NCI-H510A treated with DMSO at 0.1 percent for 48 hours (cell line): ENCODE data around the gene PDLIM1.

Source experiments
- DNase-seq: peaks from one replicate; lab custom pipeline; 2025; lab: John Stamatoyannopoulos, UW

PDLIM1 gene, protein sequence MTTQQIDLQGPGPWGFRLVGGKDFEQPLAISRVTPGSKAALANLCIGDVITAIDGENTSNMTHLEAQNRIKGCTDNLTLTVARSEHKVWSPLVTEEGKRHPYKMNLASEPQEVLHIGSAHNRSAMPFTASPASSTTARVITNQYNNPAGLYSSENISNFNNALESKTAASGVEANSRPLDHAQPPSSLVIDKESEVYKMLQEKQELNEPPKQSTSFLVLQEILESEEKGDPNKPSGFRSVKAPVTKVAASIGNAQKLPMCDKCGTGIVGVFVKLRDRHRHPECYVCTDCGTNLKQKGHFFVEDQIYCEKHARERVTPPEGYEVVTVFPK

DNA sequence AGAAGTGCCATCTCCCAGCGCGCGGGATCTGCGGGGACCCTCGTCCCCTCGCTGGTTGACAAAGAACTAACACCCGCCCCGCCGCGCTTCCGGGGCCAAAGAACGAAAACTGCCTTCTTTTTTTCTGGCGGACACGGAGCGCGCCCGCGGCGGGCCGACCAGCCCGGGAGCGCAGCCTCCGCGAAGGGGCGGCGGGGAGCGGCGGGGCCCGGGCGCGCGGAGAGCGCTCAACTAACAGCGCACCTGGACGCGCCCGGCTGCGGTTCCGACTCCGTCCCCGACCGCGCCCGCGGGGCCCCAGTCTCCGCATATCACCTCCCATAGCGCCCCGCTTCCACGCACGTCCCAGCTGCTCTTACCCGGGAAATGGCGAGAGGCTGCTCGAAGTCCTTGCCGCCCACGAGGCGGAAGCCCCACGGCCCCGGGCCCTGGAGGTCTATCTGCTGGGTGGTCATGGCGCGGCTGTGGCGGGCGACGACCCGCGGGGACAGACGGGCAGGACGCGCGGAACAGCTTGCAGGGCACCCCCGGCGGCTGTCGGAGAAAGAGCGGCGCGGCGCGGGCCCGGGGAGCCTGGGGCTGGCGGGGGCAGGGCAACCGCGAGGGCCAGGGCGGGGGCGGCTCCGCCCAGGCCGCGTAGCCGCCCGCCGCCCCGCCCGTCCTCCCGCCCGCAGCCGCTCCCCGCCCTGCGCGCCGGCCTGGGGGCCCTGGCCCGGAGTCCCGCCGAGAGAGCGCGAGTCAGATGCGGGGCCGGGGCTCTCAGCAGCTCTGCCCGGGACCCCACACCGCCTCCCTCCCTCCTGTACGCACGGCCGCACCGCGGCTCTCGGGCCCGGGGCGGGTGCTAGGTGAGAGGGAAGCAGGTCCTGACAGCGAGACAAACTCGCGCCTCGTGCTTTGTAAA lies at the start of gene PDLIM1:
Gene PDLIM1, minus strand, starts transcription at position 543 of the 904 bp plus-strand sequence. Its CDS starts 88 bp downstream, at position 455.
- peak; percentile 67 for DNase-seq

DNA sequence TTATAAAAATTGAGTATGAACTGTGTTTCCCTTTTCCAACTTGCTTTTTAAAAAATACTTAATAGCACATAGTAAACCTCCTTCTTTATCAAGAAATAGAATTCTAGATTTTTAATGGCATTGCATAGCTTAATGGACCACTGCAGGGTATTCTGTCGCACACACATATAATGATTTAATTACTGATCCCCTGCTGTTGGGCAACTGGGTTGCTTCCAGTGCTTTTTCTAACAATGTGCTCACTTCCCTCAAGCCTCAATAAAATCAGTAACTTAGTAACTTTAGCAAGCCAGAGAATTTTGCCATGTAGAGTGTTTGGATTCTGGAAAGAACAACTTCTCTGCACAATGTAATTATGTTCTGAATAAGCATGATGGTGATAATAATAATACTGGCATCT lies 49.1 kb upstream of the PDLIM1 start:
- no peak for DNase-seq

DNA sequence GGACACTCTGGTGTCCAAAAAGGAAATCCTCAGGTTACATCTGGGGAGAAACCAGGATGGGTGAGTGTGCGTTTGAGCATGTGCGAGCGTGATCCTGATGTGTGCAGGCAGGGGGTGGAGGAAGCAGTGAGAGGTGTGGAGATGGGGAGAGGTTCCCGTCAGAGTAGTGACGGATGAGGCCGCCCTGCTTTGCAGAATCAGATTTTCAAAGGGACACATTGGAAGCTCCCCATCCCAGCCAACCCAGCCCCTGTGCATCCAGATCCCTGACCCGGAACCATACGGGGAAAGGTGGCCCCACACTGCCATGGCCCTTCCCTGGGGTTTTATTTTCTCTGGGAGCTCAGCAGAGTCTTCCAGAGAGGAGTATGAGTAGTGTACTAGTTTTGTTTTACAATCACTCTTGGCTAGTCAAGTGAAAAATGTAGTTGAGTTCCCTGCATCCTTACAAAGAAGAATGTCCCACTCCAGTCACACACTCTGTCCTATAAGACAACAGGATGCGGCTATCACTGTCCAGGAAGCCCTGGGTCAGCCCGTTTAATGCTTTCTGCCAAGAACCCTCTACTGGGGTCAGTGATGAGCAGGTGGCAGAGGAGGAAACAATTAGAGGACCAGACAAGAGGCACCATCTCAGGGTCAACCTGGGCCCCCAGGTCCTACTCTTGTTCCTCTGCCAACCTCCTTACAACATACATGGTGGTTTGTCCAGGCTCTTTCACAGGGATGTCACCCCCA lies 46.8 kb upstream of the PDLIM1 start:
- no peak for DNase-seq

DNA sequence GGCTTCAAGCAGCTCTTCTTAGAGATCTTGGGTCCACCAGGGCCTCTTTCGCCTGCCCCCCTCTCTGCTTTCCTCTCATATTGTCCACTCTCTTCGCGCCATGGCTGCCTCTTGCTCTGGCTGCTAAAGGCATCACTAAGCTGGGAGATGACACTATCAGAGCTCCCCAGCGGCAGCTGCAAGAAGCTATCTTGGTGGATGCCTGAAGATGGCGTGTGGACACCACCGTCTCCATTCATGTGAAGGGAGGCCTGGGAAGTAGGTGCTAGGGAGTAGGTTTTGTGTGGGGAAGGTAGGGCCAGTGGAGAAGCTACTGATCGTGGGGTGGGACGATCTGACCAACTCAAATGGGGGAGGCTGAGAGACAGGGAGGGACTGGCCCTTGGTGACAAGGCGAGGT lies 45.9 kb upstream of the PDLIM1 start:
- DNase-seq: no peak

DNA sequence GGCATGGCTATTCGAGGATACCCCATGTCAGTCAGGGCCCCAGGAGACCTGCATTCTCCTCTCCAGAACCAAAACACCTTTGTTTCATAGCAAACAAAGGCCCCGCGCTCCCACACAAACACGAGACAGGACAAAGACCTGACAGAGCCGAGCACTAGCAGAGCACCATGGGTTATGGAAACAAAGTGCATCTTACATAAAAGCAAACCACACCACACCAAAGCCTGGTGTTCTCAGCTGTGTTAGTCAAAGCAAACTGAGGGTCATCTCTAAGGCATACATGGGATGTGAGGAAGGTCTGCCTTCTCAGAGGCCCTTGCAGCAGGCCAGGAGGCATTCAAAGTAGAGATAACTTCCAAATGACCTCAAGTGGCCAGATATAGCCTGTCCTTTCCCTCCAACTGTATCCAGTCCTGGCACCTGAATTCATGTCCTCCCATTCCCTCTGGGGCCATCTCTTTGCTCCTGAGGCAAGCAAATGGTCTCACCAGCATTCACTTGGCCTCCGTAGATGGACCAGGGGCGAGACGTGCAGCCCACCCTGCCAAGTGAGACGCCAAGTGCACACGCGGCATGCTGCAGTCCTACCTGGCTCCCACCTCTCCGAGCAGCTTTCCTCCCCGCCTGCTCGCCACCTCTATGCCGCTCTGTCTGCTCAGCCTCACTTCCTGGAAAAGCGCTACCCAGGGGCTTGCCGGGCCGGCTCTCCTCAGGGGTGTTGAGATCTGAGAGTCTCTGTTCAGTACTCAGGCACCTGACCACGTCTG lies 45.3 kb upstream of the PDLIM1 start:
- DNase-seq: no peak

DNA sequence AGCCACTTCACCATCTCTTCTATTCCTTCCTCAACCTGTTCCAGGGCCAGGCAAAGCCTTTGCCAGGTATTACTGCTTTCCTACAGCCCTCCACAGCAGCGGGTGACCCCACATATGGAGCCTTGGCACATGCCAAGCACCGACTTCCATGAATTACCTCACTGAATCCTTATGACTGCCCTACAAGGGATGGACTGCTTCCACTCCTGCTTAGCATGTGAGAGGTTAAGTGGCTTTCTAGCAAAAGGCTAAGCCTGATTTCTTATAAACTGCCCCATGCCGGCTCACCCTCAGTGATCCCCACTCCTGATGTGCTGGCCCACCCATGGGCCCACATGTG lies 44.0 kb upstream of the PDLIM1 start:
- no peak for DNase-seq

DNA sequence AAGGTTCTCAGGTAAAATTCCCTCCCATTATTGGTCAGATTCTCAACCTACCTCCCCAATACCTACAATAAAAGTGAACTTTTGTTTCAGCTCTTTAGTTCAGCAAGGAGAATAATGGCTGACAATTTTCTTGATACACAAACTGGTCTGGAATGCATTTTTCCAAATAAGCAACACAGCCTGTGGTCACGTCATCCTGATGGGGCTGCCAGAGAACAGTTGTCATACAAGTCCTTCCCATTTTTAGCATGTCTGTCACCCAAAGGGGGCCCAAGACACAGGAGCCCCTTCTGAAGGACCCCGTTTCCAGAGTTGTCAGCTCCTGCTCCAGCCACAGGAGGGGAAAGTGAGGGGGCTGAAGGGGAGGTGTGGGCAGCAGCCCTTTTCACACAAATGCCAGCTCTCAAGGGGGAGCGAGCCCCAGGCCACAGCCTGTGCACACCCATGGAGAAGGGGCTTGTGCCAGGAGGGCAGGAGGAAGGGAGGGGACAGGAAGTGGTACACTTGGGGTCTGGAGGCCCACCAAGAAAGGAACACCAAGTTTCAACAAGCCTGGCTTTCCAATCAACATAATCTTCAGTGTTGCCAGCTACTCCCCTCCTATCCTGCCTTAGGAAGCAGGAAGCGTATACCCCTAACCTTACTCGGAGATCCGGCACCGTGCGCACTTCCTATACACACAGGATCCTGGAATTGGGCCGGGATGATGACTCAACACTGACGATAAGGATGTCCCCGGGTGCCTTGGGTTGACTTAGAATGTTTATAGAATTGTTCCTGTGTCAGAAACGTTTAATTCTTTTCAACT lies 43.4 kb upstream of the PDLIM1 start:
- DNase-seq: no peak

DNA sequence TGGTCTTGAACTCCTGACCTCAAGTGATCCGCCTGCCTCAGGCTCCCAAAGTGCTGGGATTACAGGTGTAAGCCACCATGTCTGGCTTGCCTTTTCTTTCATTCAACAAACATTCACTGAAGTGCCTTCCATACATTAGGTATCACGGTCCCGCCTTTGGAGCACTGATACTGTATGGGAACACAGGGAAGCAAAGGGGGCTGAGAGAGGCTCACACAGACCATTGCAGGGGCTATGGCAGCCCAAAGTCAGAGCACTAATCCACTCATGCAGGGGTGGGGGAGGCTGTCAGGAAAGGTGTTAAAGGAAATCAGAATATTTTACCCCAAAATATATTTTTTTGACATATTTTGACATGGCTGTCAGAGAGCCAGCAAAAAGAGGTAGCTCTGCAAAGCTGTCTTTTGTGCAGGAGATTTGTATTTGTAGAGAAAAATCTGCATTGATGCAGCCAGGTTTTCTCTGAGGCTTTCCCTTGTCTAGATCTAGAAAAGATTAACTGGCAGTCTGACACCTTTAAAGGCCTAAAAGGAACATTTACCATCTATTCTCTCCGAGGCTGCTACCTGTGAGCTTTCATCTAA lies 42.0 kb upstream of the PDLIM1 start:
- no peak for DNase-seq

DNA sequence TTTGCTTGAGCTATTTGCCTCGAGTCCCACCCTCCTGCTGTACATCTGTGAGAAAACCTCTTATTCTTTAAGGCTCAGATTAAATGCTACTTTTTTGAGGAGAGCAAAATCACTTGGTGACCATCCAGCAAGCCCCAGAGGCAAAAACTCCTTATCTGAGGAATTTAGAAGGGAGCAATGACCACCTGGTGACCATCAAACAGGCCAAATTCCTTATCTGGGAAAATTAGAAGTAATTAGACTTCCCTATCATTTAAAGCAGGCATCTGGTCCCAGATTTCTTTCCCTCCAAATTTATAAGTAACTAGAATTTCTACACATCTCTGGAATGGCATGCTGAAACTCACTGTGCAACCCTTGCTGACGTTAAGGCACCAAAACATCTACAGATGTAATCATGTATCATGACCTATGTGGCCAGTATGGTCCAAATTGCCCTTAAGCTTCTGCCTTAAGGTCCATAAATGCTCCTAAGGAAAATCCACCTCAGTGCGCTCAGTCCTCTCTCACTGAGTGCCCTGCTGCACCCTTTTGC lies 40.9 kb upstream of the PDLIM1 start:
- DNase-seq: no peak

DNA sequence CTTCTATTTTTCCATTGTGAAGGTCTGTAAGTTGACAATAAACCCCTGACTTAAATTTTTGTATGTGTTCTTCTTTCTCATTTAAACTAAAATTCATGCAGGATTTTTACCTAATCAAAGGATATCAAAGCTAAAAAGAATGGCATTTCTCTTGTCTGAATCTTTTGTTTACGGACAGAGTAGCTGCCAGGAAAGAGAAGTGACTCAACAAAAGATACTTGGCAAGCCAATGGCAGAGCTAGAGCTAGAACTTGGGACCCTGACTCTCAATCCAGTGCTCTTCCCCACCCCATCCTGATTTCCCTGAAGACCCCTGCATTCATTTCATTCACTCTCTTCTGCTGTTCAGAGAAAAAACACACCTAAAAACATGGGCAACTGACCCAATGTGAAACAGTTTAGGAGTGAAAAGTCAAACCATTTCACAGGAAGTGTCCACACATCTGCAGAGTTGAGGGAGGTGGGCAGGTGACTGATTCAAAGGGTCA lies 40.2 kb upstream of the PDLIM1 start:
- DNase-seq: no peak

DNA sequence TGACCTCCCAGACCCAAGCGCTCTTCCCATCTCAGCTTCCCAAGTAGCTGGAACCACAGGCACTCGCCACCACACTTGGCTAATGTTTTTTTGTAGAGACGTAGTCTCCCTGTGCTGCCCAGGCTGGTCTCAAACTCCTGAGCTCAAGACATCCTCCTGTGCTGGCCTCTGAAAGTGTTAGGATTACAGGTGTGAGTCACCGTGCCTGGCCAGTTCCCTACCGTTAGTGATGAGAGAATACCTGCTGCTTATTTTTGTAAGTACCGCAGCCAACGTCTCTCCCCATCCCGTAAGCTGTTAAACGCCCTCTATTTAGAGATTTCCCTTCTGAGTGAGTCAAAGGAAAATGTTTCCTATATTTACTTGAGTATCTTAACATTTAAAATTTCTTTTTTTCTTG lies 38.5 kb upstream of the PDLIM1 start:
- no peak for DNase-seq

DNA sequence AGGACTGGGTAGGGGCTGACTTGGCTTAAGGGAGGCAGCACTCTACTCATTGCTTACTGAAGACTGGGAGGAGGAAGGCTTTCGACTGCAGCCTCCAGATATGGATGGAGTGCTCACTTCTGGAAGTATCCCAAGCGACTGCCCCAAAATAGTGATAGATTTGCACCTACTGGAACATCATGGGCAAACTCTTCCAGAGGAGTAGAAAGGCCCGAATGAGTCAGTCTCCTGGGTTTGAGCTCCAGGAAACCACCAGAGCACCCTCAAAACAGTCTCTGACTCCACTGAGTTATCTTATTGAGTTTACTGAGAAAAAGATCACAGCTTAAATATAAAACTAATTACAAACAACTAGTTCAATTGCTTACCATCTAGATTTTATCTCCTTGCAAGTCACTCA lies 37.2 kb upstream of the PDLIM1 start:
- DNase-seq: no peak

DNA sequence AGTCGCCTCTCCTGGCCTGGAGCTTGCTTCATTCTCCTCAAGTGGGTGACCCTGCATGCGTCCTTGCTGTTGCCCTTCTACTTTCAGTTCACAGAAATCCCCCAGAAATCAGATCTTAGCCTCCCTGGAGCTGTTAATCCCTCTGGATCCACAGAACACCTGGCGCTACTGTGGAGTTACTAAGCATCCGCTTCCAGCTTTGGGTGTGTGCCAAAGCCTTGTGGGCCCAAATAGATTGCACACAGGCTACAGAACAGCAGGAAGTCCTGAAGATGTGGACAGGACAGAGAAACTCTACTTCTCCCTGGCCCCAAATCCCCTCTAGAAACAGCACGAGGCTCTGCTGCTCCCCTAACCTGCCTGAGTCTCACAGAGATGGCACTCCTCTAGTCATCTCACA lies 36.6 kb upstream of the PDLIM1 start:
- peak; percentile 86 for DNase-seq

DNA sequence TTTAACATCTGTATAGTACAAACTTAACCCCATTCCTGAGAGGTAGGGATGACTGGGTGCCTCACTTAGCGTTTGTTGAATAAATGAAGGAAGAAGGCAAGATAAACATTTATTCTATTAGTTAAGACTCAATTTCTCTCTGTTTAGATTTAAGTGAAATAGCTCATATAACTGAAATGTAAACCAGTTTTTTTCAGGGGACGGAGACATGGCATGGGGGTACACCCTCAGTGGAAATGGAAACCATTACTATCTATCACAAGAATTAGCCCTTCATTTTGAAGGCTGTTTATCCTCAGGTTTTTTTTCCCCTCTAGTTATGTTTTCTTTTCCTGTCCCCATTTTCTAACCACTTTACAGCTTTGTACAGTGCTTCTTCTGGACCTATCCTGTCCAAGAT lies 35.6 kb upstream of the PDLIM1 start:
- no peak for DNase-seq

DNA sequence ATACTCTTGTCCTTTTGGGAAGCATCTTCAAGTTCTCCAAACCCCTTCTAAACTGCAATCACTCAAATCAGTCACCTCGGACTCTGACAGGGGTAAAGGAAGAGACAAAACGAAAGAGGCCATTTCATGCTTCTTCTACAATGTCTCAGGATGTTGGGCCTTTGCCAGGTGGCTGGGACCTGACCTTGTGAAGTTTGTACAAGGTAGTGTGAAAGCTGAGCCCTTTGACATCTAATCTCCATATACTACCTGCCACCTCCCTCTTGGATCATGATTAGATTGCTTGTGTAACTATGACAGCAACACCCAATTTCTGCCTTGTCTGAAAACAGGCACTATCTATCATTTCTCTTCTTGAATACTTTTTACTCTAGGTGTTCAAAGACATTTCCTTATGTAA lies 35.1 kb upstream of the PDLIM1 start:
- DNase-seq: no peak

DNA sequence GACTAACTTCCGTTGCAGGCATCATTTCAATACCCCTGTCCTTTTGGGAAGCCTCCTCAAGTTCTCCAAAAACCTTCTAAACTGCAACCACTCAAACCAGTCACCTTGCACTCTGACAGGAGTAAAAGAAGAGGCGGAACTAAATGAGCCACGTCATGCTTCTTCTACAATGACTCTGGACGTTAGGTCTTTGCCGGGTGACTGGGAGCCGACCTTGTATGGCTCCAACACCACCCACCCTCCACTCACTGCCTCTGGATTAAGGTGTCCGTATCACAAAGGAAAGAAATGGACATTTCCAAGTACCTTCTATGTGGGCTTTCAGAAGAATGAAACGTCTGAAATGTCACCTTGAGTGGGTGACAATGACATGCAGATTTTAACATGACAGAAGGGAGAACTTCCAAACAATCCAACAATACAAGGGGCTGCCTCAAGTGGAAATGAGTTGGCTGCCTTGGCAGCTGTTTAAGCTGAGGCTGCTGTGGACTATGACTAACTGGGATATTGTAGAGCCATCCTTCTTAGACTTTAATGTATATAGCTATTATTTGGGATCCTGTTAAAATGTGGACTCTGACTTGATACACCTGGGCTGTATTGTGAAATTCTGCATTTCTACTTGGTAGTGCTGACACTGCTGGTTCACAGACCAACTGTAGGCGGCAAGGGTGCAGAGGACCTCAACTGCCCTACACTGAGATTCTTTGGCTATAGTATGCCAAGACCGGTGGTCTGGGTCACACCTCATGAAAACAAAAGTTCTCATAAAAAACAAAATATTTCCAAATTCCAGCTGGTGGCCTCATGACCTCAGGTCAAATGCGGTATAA lies 33.8 kb upstream of the PDLIM1 start:
- peak; percentile 49 for DNase-seq

DNA sequence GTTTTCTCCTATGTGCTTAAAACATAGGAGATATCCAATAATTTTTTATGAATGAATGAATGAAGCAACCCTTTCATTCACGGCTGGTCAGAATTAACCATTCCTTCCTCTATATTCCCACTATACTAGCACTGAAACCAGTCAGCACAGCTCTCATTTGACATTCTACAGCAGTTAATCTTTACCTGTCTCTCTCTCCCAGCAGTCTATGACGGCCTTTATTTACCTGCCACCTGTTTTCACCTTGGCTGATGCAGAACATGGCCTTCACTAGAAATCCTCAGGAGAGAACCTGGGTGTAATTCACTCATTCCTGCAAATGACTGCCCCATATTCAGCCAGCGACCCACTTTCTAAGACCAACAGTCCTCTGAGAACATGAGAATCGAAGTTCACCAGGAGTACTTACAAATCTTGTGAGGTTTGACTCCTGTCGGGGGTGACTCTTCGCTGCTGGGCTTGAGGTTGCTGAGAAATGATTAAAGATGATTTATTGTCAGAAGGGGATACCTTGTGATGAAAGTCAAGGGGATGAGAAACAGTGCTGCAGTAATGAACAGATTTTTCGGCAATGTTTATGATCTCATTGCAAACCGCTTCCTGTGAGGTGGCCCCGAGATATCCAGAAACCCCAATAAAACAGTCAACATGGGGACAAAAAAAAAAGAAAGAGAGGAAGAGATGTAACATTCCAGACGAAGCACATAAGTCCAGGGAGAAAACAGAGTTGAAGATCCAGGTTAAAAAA lies 30.9 kb upstream of the PDLIM1 start:
- DNase-seq: no peak

DNA sequence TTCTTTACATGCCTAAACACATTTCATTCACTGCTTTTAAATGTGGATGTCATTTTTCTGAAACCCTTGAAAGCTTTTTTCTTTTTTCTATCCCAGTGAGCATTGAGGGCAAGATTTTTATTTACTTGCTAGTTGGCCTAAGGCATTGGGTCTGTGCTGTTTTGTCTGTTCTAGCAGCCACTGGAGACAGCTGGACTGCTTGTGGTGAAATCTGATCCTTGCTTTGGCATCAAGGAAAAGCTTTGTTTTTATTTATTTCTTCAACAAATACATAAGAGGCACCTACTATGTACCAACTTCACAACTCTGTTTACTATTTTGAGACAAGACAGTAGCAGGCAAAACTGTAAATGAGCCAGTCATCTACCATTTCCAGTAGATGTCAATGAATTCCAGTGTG lies 28.4 kb upstream of the PDLIM1 start:
- DNase-seq: no peak

DNA sequence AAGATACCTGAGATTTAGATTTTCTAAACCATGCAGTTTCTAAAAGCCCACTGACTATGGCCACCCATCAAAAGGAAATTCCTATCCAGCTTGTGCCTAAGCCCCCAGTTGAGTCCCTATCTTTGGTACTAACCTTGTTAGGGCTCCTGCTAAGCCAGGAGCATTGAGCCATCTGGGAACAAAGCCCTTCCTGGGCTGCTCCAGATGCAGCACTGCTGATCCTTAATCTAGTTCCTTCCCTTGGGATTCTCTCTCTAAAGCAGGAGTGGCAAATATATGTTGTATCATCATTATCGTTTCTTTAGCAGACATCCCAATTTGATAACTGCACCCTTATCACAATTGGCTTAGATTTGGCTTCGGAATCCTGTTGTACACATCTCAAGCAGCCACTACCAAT lies 24.7 kb upstream of the PDLIM1 start:
- no peak for DNase-seq
